Activated CD8-positive, alpha-beta T cell treated with anti-CD3 and anti-CD28 coated beads, Interleukin-2, amount 10 ng/mL, durations not matched to agents 7 days and 5 days (primary cell): Measurements from ENCODE around the gene TSEN34. TPM values are rescaled to one million over a fixed set of nuclear protein-coding genes. Genes with fewer than 3 reads are reported as not detected.
A peak's percentile ranks its signal among the peaks of the same experiment; 100 is the strongest.

ENCODE experiments used
- ATAC-seq: fragments of 150-1000 bp; cut with Tn5 transposase; one replicate; pipeline ENCODE4 v1.10.0; 2021; ENCODE audit warnings: moderate library complexity
- CTCF ChIA-PET: fragments of 350-600 bp; sonication (Branson Sonifier 250); formaldehyde crosslinking; loops from one replicate; lab custom pipeline; 2021; ENCODE audit warnings: antibody characterized with exemption; lab: Charles Lee
- POLR2A ChIA-PET: fragments of 350-600 bp; sonication (Branson Sonifier 250); formaldehyde crosslinking; loops from one replicate; lab custom pipeline; 2021; ENCODE audit warnings: antibody characterized with exemption; lab: Charles Lee
- DNase-seq: peaks from one replicate; pipeline ENCODE4 v3.0.0-alpha.2; 2020
- H3K27ac Mint-ChIP-seq: one replicate; pipeline ENCODE4 v1.8.0; 2021; ENCODE audit warnings: mild to moderate bottlenecking, mixed read lengths
- H3K27me3 Mint-ChIP-seq: one replicate; pipeline ENCODE4 v1.8.0; 2021; ENCODE audit warnings: low read depth, mixed read lengths
- H3K36me3 Mint-ChIP-seq: one replicate; pipeline ENCODE4 v1.8.0; 2021; ENCODE audit warnings: low read depth, mixed read lengths
- H3K4me1 Mint-ChIP-seq: one replicate; pipeline ENCODE4 v1.8.0; 2021; ENCODE audit warnings: low read depth, mixed read lengths
- H3K4me3 Mint-ChIP-seq: one replicate; pipeline ENCODE4 v1.8.0; 2021; ENCODE audit warnings: mild to moderate bottlenecking, mixed read lengths
- H3K9me3 Mint-ChIP-seq: one replicate; pipeline ENCODE4 v1.8.0; 2022; ENCODE audit warnings: mixed read lengths; ENCODE audit not compliant: insufficient read depth
- total RNA-seq, 2 experiments: library from RNA; stranded (reverse); gene quantifications; one replicate each; pipeline ENCODE4 v1.2.3, GENCODE V29; 2021

Gene TSEN34
- total RNA-seq, result 10 to 100 TPM; 11.2 to 11.9 TPM

DNA sequence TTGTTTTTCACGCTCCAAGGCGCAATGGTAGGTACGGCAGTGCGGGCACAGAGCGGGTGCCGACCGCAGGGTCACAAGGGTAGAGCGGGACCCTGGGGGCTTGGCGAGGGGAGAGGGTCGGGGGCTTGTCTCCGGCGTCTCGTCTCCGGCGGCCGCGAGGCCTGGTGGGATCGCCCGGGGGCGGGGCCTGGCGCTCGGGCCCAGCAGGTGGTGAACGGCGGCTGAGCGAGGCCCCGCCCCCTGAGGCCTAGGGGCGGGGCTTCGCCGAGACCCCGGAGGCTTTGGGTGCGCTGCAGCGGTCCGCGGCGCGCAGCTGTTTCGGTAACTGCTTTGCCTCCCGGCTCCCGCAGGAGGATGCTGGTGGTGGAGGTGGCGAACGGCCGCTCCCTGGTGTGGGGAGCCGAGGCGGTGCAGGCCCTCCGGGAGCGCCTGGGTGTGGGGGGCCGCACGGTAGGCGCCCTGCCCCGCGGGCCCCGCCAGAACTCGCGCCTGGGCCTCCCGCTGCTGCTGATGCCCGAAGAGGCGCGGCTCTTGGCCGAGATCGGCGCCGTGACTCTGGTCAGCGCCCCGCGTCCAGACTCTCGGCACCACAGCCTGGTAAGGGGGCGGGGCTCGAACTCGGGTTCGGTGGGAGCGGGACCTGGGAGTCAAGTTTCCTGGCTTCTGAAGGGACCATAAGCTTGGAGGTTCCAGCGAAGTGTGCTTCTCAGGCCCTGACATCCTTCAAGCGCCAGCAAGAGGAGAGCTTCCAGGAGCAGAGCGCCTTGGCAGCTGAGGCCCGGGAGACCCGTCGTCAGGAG, at the start of gene TSEN34:
Gene TSEN34 (plus strand): TSS at position 298 of the 800 bp plus-strand sequence. CDS start 57 bp downstream, at position 355.
- ChIA-PET CTCF (interaction anchor here (0.7 to 2.1 kb wide), 12 partner anchors 9 to 197 kb away, joined by 3 to 6 read pairs (median 3); partner anchors contain the start of gene LENG1), POLR2A (interaction anchor here (0.7 to 7.5 kb wide), 5 partner anchors 10 to 197 kb away, joined by 3 to 103 read pairs (median 4); partner anchors contain the start of gene RPS9)
- no peaks in the 10 kb centered on the region for H3K9me3 Mint-ChIP-seq
- peak within 1 kb of the TSS; percentile 98 for H3K27ac Mint-ChIP-seq
- peak; percentile 31 for ATAC-seq
- H3K4me1 Mint-ChIP-seq, result peaks cover 39% of the 10 kb centered on the region
- peak; percentile 90 for DNase-seq
- peaks cover 27% of the 10 kb centered on the region for H3K36me3 Mint-ChIP-seq
- peak within 1 kb of the TSS; percentile 82 for H3K4me3 Mint-ChIP-seq
- no peaks in the 10 kb centered on the region for H3K27me3 Mint-ChIP-seq

DNA sequence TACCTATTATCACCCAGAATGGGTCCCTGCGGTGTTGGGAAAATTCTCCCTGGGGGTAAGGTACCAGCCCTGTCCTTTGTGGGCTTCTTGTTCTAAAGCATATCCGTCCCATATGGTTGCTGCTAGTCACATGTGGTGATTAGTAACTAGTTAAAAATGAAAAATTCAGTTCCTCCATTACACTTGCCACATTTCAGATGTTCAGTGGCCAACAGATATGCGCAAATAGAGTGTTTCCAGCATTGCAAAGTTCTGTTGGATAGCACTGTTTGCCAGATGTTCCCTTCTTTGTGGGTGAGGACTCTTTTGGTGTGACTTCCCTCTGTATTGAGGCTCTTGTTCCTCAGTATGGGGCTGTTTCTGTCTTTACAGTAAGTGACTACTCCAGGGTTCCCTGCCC, 49.8 kb upstream of the TSEN34 start:
- DNase-seq, result no peak
- ATAC-seq, result no peak
- CTCF ChIA-PET, result interaction anchor here (1.2 kb wide), 1 partner anchor 19 kb away, joined by 3 read pairs; the partner anchor contains the start of gene LENG1
- H3K27me3 Mint-ChIP-seq, result no peaks in the 10 kb centered on the region
- POLR2A ChIA-PET, result interaction anchor here (1.5 kb wide), 1 partner anchor 18 kb away, joined by 7 read pairs; the partner anchor contains the start of gene LENG1
- no peak overlapping the region for H3K27ac Mint-ChIP-seq
- H3K4me3 Mint-ChIP-seq, result no peak overlapping the region
- H3K4me1 Mint-ChIP-seq, result peaks cover 31% of the 10 kb centered on the region
- H3K9me3 Mint-ChIP-seq, result no peaks in the 10 kb centered on the region
- peaks cover 56% of the 10 kb centered on the region for H3K36me3 Mint-ChIP-seq

DNA sequence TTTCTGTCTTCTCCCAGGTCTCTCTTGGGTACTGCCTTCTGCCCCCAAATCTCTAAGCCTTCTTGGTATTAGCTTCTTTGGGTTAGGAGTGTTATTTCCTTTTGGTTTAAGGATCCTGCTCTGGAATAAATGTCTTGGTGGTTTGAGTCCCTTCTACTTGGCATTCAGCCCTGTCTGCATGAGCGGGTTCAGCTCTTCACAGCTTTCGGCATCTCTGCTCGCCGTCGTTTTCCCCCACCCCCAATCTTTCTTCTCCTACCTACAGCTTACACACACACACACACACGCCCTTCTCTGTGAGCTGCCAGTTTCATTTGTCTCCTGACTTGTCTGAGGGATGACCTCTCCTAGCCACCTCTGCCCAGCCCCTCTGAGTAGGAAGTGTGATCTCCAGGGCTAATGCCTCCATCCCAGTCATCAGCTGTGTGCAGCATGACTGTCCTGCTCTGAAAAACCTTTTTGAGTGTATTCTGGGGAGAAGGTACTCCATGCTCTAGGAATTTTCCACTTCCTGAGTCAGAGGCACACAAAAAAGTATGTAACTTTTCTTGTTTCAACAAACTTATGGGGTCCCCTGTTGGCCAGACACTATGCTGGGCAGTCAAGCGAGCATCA, 48.8 kb upstream of the TSEN34 start:
- Mint-ChIP-seq H3K4me1 (peaks cover 26% of the 10 kb centered on the region), H3K27me3 (no peaks in the 10 kb centered on the region), H3K36me3 (peaks cover 64% of the 10 kb centered on the region), H3K27ac (no peak overlapping the region), H3K4me3 (no peak overlapping the region), H3K9me3 (no peaks in the 10 kb centered on the region)
- POLR2A ChIA-PET, result interaction anchor here (1.5 kb wide), 1 partner anchor 17 kb away, joined by 7 read pairs; the partner anchor contains the start of gene LENG1
- CTCF ChIA-PET, result no interaction called here
- no peak for ATAC-seq
- DNase-seq, result no peak

DNA sequence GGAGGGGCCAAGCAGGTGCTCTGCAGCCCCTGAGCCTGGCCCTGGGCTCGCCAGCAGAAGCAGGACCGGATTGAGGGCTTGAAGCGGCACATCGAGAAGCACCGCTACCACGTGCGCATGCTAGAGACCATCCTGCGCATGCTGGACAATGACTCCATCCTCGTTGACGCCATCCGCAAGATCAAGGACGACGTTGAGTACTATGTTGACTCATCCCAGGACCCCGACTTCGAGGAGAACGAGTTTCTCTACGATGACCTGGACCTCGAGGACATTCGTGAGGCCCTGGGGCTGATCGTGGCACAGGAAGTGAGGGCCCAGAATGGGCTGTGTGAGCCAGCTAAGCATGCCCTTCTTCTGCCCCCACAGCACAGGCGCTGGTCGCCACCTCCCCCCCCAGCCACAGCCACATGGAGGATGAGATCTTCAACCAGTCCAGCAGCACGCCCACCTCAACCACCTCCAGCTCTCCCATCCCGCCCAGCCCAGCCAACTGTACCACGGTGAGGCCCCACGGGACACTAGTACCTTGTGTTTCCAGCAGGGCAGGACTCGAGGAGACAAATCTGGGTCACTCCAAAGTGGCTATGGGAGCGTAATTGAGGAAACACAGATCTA, 45.5 kb upstream of the TSEN34 start:
- H3K4me3 Mint-ChIP-seq, result no peak overlapping the region
- no peak overlapping the region for H3K27ac Mint-ChIP-seq
- H3K4me1 Mint-ChIP-seq, result peaks cover 4% of the 10 kb centered on the region
- DNase-seq (no peak), ATAC-seq (no peak)
- no peaks in the 10 kb centered on the region for H3K27me3 Mint-ChIP-seq
- peaks cover 73% of the 10 kb centered on the region for H3K36me3 Mint-ChIP-seq
- no peaks in the 10 kb centered on the region for H3K9me3 Mint-ChIP-seq
- POLR2A ChIA-PET, result interaction anchor here (1.5 kb wide), 1 partner anchor 14 kb away, joined by 3 read pairs; the partner anchor contains the start of gene LENG1
- CTCF ChIA-PET, result no interaction called here

DNA sequence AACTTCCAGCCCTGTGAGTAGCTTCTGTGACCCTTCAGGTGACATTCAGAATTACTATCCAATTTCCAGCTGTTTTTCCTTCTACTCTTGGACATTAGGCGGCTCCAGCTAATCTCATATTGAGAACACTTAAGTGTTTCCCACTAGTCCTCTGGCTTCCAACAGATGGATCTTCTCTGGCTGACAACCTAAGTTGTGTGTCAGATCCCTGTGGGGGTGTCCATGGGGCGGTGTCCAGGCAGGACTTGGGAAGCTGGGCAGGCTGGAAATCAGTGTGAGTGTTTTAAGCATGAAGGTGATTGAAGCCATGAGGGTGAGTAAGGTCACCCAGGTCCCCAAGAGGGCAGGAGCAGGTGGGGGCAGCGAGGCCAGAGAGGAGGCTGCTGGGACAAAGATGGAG, 43.4 kb upstream of the TSEN34 start:
- Mint-ChIP-seq H3K9me3 (no peaks in the 10 kb centered on the region), H3K4me1 (no peaks in the 10 kb centered on the region), H3K27ac (no peak overlapping the region), H3K36me3 (peaks cover 70% of the 10 kb centered on the region), H3K27me3 (no peaks in the 10 kb centered on the region), H3K4me3 (no peak overlapping the region)
- ChIA-PET POLR2A (interaction anchor here (0.9 to 2.8 kb wide), 2 partner anchors 11 to 12 kb away, joined by 3 to 12 read pairs; partner anchors contain the start of genes CNOT3 and LENG1), CTCF (no interaction called here)
- no peak for ATAC-seq
- DNase-seq, result no peak

DNA sequence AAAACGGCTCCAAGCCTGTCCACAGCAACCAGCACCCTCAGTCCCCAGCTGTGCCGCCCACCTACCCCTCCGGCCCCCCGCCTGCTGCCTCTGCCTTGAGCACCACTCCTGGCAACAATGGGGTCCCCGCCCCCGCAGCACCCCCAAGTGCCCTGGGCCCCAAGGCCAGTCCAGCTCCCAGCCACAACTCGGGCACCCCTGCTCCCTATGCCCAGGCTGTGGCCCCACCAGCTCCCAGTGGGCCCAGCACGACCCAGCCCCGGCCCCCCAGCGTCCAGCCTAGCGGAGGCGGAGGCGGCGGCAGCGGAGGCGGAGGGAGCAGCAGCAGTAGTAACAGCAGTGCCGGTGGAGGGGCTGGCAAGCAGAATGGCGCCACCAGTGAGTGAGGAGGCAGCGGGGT, 43.0 kb upstream of the TSEN34 start:
- Mint-ChIP-seq H3K9me3 (no peaks in the 10 kb centered on the region), H3K27ac (no peak overlapping the region), H3K27me3 (no peaks in the 10 kb centered on the region), H3K36me3 (peaks cover 69% of the 10 kb centered on the region), H3K4me3 (no peak overlapping the region), H3K4me1 (peaks cover under 1% of the 10 kb centered on the region)
- ATAC-seq, result no peak
- POLR2A ChIA-PET, result interaction anchor here (0.9 to 2.8 kb wide), 2 partner anchors 11 kb away, joined by 3 to 12 read pairs; partner anchors contain the start of genes CNOT3 and LENG1
- CTCF ChIA-PET, result no interaction called here
- no peak for DNase-seq

DNA sequence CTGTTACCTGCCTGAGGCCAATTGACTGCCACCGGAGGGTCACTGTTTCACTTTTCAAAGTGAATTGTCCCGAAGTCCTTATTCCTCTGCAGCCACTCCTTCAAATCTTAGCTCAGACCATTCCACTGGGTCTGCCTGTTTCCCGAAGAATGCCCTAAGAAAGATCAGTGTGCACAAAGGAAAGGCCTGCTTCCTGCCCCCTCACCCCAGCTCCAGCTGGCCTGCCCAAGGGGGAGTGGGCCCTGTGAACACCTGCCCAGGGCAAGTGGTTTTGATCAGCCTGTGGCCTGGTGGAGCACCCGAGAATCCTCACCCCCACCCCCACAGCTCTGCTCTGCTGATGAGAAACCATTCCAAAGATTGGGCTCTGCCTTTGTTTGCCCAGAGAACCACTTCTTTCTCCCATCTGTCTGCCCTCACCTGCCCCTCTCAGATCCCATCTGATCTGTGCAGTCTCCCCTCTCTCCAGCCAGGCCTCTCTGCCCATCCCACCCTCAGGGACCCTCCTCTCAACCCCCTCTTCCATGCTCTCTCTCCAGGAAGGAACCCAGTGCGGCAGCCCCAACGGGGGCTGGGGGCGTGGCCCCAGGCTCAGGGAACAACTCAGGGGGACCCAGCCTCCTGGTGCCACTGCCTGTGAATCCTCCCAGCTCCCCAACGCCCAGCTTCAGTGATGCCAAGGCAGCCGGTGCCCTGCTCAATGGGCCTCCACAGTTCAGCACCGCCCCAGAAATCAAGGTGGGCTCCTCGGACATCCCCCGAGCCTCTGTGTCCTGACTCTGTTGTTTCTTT, 41.9 kb upstream of the TSEN34 start:
- H3K27ac Mint-ChIP-seq, result no peak overlapping the region
- peaks cover 69% of the 10 kb centered on the region for H3K36me3 Mint-ChIP-seq
- ChIA-PET POLR2A (interaction anchor here (2.8 kb wide), 1 partner anchor 10 kb away, joined by 12 read pairs; the partner anchor contains the start of gene LENG1), CTCF (no interaction called here)
- H3K4me3 Mint-ChIP-seq, result no peak overlapping the region
- DNase-seq (no peak), ATAC-seq (no peak)
- no peaks in the 10 kb centered on the region for H3K27me3 Mint-ChIP-seq
- H3K9me3 Mint-ChIP-seq, result no peaks in the 10 kb centered on the region
- peaks cover 9% of the 10 kb centered on the region for H3K4me1 Mint-ChIP-seq

DNA sequence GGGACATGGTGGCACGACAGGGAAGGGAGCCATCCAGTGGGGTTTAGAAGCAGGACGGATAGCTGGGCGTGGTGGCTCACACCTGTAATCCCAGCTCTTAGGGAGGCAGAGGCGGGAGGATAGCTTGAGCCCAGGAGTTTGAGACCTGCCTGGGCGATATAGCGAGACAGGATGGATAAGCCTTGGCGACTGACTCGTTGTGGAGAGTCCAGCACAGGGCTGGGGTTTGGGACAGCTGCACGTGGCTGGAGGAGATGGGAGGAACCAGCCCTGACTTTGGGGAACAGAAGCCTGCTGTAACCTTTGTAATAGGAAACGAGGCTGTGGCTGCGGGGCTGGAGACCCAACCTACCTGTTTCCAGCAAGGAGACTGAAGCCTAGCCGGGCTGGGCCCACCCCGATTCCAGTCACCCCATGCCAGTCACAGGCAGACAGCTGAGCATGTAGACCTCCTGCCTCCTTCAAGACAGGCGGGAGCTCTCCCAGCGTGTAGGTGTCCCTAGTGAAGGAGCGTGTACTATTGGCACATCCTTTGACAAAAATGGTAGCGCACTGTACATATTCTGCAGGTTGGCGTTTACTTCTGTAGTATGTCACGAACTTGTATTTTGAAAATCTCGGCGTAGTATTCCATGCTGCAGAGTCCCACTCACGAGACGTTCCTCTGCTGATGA, 39.6 kb upstream of the TSEN34 start:
- ATAC-seq, result no peak
- Mint-ChIP-seq H3K9me3 (no peaks in the 10 kb centered on the region), H3K4me3 (no peak overlapping the region), H3K27ac (peak overlapping the region; percentile 36), H3K27me3 (no peaks in the 10 kb centered on the region), H3K36me3 (peaks cover 70% of the 10 kb centered on the region), H3K4me1 (peaks cover 25% of the 10 kb centered on the region)
- DNase-seq, result no peak
- POLR2A ChIA-PET, result no interaction called here
- CTCF ChIA-PET, result interaction anchor here (1.1 to 1.6 kb wide), 2 partner anchors 15 to 83 kb away, joined by 3 read pairs; no protein-coding TSS in a partner anchor

DNA sequence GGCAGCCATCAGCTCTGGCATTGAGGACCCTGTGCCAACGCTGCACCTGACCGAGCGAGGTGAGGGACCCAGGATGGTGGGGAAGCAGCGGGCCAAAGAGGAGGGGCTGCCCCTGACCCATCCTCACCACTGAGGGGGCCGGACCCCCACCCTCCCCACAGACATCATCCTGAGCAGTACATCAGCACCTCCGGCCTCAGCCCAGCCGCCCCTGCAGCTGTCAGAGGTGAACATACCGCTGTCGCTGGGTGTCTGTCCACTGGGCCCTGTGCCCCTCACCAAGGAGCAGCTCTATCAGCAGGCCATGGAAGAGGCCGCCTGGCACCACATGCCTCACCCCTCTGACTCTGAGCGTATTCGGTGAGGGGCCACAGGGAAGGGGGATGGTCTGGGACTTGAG, 38.8 kb upstream of the TSEN34 start:
- ChIA-PET POLR2A (no interaction called here), CTCF (no interaction called here)
- Mint-ChIP-seq H3K9me3 (no peaks in the 10 kb centered on the region), H3K27me3 (no peaks in the 10 kb centered on the region), H3K27ac (no peak overlapping the region), H3K4me3 (no peak overlapping the region), H3K4me1 (peaks cover 30% of the 10 kb centered on the region), H3K36me3 (peaks cover 70% of the 10 kb centered on the region)
- DNase-seq (no peak), ATAC-seq (no peak)

DNA sequence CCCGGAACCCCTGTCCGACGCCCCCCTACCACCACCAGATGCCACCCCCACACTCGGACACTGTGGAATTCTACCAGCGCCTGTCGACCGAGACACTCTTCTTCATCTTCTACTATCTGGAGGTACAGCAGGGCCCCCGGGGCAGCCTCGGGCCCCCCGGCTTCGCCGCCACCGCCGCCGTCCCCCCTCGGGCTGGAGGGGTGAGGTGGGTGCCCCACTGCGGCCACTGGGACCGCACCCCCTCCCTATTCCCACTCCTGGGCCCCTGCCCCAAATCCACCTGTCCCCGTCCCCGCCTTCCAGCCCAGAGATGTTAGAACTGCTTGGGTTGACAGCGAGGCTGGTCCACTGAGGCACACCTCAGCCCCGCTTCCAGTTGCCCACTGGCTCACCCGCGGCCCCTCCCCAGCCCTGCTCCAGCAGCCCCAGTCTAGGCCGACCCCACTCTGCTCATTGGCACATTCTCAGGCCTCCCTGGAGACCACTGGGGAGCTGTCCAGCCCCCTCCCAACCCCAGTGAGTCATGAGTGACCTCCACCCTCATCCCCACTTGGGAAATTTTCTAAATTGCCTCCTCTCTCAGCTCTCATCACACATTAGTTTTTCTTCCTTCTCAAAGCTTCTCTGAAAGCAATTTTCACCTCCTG, 38.1 kb upstream of the TSEN34 start:
- no peak overlapping the region for H3K27ac Mint-ChIP-seq
- peaks cover 33% of the 10 kb centered on the region for H3K4me1 Mint-ChIP-seq
- no peaks in the 10 kb centered on the region for H3K9me3 Mint-ChIP-seq
- H3K4me3 Mint-ChIP-seq, result no peak overlapping the region
- no peaks in the 10 kb centered on the region for H3K27me3 Mint-ChIP-seq
- ChIA-PET POLR2A (no interaction called here), CTCF (no interaction called here)
- peaks cover 72% of the 10 kb centered on the region for H3K36me3 Mint-ChIP-seq
- no peak for DNase-seq
- ATAC-seq, result no peak
